Natural killer cell treated with Interleukin-12 subunit alpha and Interleukin-12 subunit beta and Interleukin-15 and Interleukin-18, amount 100 ng/mL, for 72 hours (primary cell): ENCODE data around the gene IL9. TPM values are rescaled to one million over a fixed set of nuclear protein-coding genes. Genes with fewer than 3 reads are reported as not detected.

Source experiments
- ATAC-seq, 2 donors: fragments of 150-1000 bp; cut with Tn5 transposase in 1 of 2; sonication (Bioruptor Pico), chemical (Tn5 transposase) in 1 of 2; 2 replicates each; pipeline ENCODE4 v1.10.0; 2021
- DNase-seq: peaks from one replicate; pipeline ENCODE4 v3.0.0; 2022; ENCODE audit warnings: low spot score
- H3K27ac Mint-ChIP-seq, 2 donors: 1 replicate in 1 of 2; 2 replicates in 1 of 2; pipeline ENCODE4 v1.8.0; 2022; ENCODE audit warnings: mixed read lengths in 2 of 2, mild to moderate bottlenecking in 1 of 2, moderate library complexity in 1 of 2
- H3K27me3 Mint-ChIP-seq, 2 donors: 1 replicate in 1 of 2; 2 replicates in 1 of 2; pipeline ENCODE4 v1.8.0; 2022; ENCODE audit warnings: mixed read lengths in 2 of 2
- H3K36me3 Mint-ChIP-seq: one replicate; pipeline ENCODE4 v1.8.0; 2022; ENCODE audit warnings: mixed read lengths
- H3K4me1 Mint-ChIP-seq, 2 donors: 1 replicate in 1 of 2; 2 replicates in 1 of 2; pipeline ENCODE4 v1.8.0; 2022; ENCODE audit warnings: low read depth in 2 of 2, mixed read lengths in 2 of 2, mild to moderate bottlenecking in 1 of 2
- H3K4me3 Mint-ChIP-seq: one replicate; pipeline ENCODE4 v1.8.0; 2022; ENCODE audit warnings: mixed read lengths
- H3K9me3 Mint-ChIP-seq: 2 replicates; pipeline ENCODE4 v1.8.0; 2022; ENCODE audit warnings: mixed read lengths
- total RNA-seq, 2 donors: library from RNA; stranded (reverse); gene quantifications; one replicate each; pipeline ENCODE4 v1.2.3, GENCODE V29; 2022

IL9 gene
- total RNA-seq, 2 donors from 2014 or later: 0.52 to 3.0 TPM

DNA sequence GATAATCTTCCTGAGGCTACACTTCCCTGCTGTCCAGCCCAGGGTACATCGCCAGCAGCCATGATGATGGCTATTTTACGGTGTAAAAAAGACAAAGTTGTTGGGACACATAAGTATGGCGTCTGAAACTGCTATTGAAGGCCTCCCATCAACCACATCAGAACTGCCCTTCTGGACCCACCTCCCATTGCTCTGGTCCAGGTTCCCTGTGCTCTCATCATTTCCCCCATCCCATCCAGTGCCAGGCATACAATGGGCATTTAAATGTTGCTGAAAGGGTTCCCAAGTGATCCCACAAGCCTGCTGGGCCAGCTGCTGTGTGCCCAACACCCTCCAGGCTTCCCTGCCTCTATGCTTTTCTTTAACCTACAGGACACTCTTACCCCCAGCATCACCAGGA, 10.6 kb downstream of the IL9 start:
- Mint-ChIP-seq H3K27ac (no peak overlapping the region), H3K27me3 (peaks cover 35 to 44% of the 10 kb centered on the region in 2 donors), H3K36me3 (no peaks in the 10 kb centered on the region), H3K9me3 (no peaks in the 10 kb centered on the region), H3K4me1 (peaks cover 0 to 5% of the 10 kb centered on the region in 2 donors), H3K4me3 (no peak overlapping the region)
- no peak for DNase-seq
- no peak for ATAC-seq

- peaks cover 28 to 35% of the 10 kb centered on the region in 2 donors for H3K27me3 Mint-ChIP-seq
- ATAC-seq (no peak), DNase-seq (no peak)
- H3K36me3 Mint-ChIP-seq: no peaks in the 10 kb centered on the region
- H3K4me1 Mint-ChIP-seq: peaks cover 0 to 5% of the 10 kb centered on the region in 2 donors
- no peaks in the 10 kb centered on the region for H3K9me3 Mint-ChIP-seq
- no peak overlapping the region for H3K27ac Mint-ChIP-seq
- no peak overlapping the region for H3K4me3 Mint-ChIP-seq
These were observed 12.2 kb downstream of the IL9 start for GRCh38 chr5:135883441-135883840.

DNA sequence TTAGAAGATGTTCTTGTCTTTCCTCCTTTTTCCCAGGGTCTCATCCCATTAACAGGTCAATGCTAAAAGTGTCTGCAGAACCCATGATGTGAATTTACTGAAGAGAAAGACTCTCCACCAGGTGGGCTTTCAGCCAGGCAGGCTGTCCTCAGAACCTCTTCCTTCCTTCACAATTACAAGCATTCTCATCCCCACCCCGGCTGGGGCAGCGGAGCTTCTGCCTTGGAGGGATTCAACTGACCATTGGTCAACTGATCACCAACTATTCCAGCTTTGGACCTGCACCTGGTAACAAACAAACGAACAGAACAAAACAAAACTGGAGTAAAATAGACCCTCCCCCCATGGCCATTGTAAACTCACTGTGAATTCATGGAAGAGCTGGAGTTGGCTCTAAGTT, 12.6 kb downstream of the IL9 start:
- peaks cover 28 to 35% of the 10 kb centered on the region in 2 donors for H3K27me3 Mint-ChIP-seq

GRCh38 chr5:135881819-135882218, 13.8 kb downstream of the IL9 start:
- H3K4me1 Mint-ChIP-seq: no peaks in the 10 kb centered on the region
- no peak for DNase-seq
- H3K36me3 Mint-ChIP-seq: no peaks in the 10 kb centered on the region
- no peak overlapping the region for H3K27ac Mint-ChIP-seq
- peaks cover 28 to 42% of the 10 kb centered on the region in 2 donors for H3K27me3 Mint-ChIP-seq
- ATAC-seq: no peak
- no peaks in the 10 kb centered on the region for H3K9me3 Mint-ChIP-seq
- H3K4me3 Mint-ChIP-seq: no peak overlapping the region

More for the DNA sequence above, 12.6 kb downstream of the IL9 start:
- H3K4me3 Mint-ChIP-seq: no peak overlapping the region
- no peaks in the 10 kb centered on the region for H3K36me3 Mint-ChIP-seq
- H3K27ac Mint-ChIP-seq: no peak overlapping the region
- H3K4me1 Mint-ChIP-seq: peaks cover 0 to 5% of the 10 kb centered on the region in 2 donors
- no peak for DNase-seq
- H3K9me3 Mint-ChIP-seq: no peaks in the 10 kb centered on the region
- no peak for ATAC-seq

DNA sequence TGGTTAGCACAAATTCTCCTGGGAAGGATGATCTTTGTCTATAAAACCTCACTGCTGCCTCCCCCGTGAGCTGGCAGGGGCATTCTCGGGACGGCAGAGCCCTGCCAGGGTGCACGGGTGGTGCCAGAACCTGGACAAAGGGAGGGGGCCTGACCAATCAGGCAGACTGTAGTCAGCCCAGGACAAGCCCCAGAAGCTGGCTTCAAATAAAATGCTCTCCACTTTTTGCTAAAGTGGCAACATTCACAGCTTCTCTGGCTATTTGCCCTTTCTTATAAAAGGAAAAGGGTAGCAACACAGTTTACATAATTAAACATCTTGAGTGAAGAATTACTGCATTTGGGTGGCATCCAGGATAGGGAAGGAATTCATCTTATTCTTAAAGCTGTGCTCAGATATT, 14.4 kb downstream of the IL9 start:
- no peak for ATAC-seq
- Mint-ChIP-seq H3K36me3 (no peaks in the 10 kb centered on the region), H3K27me3 (peaks cover 31 to 42% of the 10 kb centered on the region in 2 donors), H3K9me3 (no peaks in the 10 kb centered on the region), H3K4me3 (no peak overlapping the region), H3K27ac (no peak overlapping the region), H3K4me1 (no peaks in the 10 kb centered on the region)
- no peak for DNase-seq

- no peak for DNase-seq
- no peaks in the 10 kb centered on the region for H3K9me3 Mint-ChIP-seq
- H3K4me1 Mint-ChIP-seq: no peaks in the 10 kb centered on the region
- H3K27ac Mint-ChIP-seq: no peak overlapping the region
- H3K4me3 Mint-ChIP-seq: no peak overlapping the region
- peaks cover 31 to 42% of the 10 kb centered on the region in 2 donors for H3K27me3 Mint-ChIP-seq
- peak in 1 of 2 donors; percentile 14 for ATAC-seq
- no peaks in the 10 kb centered on the region for H3K36me3 Mint-ChIP-seq
These were observed 14.8 kb downstream of the IL9 start for GRCh38 chr5:135880801-135881200.

DNA sequence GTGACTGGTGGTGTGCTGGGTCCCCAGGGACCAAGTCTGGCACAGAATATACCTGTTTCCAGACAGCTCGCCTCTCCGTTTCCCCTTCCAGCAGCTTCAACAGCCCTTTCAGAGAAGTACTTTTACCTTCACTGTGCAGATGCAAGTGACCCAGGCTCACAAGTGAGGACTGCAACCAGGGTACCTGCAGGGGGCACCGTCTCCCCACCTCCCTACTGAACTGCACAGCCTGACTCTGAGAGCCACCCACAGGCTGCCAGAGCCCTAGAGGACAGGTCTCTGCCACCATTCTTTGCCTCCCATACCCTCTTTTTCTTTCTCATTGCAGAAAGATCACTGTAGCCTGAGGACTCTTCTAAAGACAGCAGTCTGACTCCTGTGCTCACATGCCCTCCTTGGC, 15.4 kb downstream of the IL9 start:
- Mint-ChIP-seq H3K9me3 (no peaks in the 10 kb centered on the region), H3K4me1 (no peaks in the 10 kb centered on the region), H3K27ac (no peak overlapping the region), H3K27me3 (peaks cover 28 to 40% of the 10 kb centered on the region in 2 donors), H3K36me3 (no peaks in the 10 kb centered on the region), H3K4me3 (no peak overlapping the region)
- no peak for DNase-seq
- ATAC-seq: no peak

DNA sequence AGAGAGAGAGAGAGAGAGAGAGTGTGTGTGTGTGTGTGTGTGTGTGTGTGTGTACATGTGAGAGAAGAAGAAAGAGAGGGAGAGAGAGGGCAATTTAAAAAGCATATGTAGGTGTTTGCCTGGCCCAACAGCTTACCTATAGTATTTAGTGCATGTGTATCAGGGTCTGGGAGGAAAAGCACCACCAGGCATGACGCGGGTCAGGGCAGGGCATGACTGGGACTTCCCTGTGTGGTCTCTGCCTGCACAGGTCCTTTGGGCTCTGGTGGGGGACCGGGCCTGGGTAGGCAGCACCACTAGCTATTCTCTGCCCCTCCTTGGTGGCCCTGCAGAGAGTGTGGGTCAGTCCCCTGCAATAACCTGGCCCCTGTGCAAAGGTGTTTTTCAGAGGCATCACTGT, 16.1 kb downstream of the IL9 start:
- DNase-seq (no peak), ATAC-seq (no peak)
- Mint-ChIP-seq H3K27ac (no peak overlapping the region), H3K4me3 (no peak overlapping the region), H3K36me3 (no peaks in the 10 kb centered on the region), H3K27me3 (peaks cover 27 to 42% of the 10 kb centered on the region in 2 donors), H3K4me1 (no peaks in the 10 kb centered on the region), H3K9me3 (no peaks in the 10 kb centered on the region)

DNA sequence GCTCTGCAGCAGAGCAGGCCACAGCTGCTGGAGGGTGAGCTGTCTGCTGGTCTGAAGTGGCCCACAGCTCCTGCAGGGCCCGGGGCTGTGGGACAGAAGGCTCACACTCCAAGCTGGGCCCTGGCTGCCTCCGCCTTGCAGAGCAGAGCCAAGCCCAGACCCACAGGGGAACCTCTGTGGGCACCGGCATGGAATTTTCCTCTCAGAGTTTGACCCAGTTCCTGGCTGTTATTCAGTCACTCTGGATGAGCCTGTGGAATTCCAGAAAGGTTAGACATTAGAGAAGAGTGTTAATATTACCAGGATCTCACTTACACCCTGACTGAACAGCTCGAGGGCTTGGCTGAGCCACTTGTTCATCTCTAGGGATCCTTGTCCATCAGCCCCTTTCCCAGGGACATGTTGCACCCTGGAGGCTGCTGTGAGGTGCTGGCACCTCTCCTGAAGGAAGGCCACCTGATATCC, 17.5 kb downstream of the IL9 start:
- Mint-ChIP-seq H3K4me1 (no peaks in the 10 kb centered on the region), H3K4me3 (no peak overlapping the region), H3K27me3 (peaks cover 20 to 35% of the 10 kb centered on the region in 2 donors), H3K36me3 (no peaks in the 10 kb centered on the region), H3K27ac (no peak overlapping the region), H3K9me3 (no peaks in the 10 kb centered on the region)
- DNase-seq: no peak
- ATAC-seq: no peak

DNA sequence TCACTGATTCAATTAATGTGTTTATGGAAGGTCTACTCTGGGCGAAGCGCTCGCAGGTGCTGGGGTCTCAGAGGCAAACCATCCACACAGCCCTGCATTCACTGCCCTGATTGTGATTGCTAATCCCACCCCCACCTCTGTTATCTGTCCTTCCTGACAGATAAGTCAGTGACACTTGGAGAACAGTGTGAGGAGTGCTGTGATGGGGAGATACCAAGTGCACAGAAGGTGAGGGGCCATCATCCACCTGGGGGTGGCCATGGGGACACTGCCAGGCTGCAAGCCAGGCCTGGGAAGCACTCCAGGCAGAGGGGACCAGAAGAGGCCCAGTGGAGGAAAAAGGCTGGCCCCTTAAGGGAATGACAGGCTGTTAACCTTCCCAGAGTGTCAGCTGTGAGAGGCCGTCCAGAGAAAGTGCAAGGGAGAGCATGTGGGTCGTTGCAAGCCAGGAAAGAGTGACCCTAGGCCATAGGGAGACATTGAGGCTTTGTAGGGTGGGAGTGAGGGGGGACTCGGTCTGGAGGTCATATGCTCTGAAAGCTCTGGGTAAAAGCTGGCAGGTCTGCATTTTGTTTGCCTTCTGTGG, 18.0 kb downstream of the IL9 start:
- H3K9me3 Mint-ChIP-seq: no peaks in the 10 kb centered on the region
- DNase-seq: no peak
- H3K27ac Mint-ChIP-seq: no peak overlapping the region
- peaks cover 18 to 35% of the 10 kb centered on the region in 2 donors for H3K27me3 Mint-ChIP-seq
- H3K36me3 Mint-ChIP-seq: no peaks in the 10 kb centered on the region
- no peak overlapping the region for H3K4me3 Mint-ChIP-seq
- ATAC-seq: no peak
- no peaks in the 10 kb centered on the region for H3K4me1 Mint-ChIP-seq

- Mint-ChIP-seq H3K27ac (no peak overlapping the region), H3K4me1 (no peaks in the 10 kb centered on the region), H3K36me3 (no peaks in the 10 kb centered on the region), H3K4me3 (no peak overlapping the region), H3K9me3 (no peaks in the 10 kb centered on the region), H3K27me3 (peaks cover 18 to 34% of the 10 kb centered on the region in 2 donors)
- ATAC-seq (no peak), DNase-seq (no peak)
These were observed 19.5 kb downstream of the IL9 start for GRCh38 chr5:135876146-135876545.

- Mint-ChIP-seq H3K4me3 (no peak overlapping the region), H3K9me3 (no peaks in the 10 kb centered on the region), H3K27ac (no peak overlapping the region), H3K36me3 (no peaks in the 10 kb centered on the region), H3K4me1 (no peaks in the 10 kb centered on the region), H3K27me3 (peaks cover 14 to 28% of the 10 kb centered on the region in 2 donors)
- DNase-seq (no peak), ATAC-seq (no peak)
These were observed 20.1 kb downstream of the IL9 start for GRCh38 chr5:135875567-135875966.

- H3K4me1 Mint-ChIP-seq: no peaks in the 10 kb centered on the region
- H3K27ac Mint-ChIP-seq: no peak overlapping the region
- DNase-seq: no peak
- peaks cover 8 to 22% of the 10 kb centered on the region in 2 donors for H3K27me3 Mint-ChIP-seq
- no peaks in the 10 kb centered on the region for H3K9me3 Mint-ChIP-seq
- no peaks in the 10 kb centered on the region for H3K36me3 Mint-ChIP-seq
- no peak overlapping the region for H3K4me3 Mint-ChIP-seq
- no peak for ATAC-seq
These were observed 21.2 kb downstream of the IL9 start for GRCh38 chr5:135874461-135874860.

DNA sequence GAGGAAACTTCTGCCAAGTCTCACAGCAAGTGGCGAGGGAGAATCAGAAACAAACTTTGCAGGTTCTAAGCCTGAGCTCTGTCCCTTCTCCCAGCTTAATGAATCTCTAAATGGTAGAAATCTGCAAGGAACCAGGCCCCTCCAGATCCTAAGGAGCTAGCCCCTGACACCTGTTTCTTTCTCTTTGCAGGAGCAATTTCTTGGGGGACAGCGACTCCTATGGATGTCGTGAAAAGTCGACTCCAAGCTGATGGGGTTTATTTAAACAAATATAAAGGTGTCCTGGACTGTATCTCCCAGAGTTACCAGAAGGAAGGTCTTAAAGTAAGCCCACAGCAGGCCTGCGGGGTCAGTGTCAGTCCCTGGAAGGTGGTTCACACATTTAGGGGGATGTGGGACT, 21.8 kb downstream of the IL9 start:
- H3K4me3 Mint-ChIP-seq: no peak overlapping the region
- no peak overlapping the region for H3K27ac Mint-ChIP-seq
- no peaks in the 10 kb centered on the region for H3K4me1 Mint-ChIP-seq
- DNase-seq: no peak
- no peaks in the 10 kb centered on the region for H3K36me3 Mint-ChIP-seq
- no peak for ATAC-seq
- H3K27me3 Mint-ChIP-seq: peaks cover 7 to 18% of the 10 kb centered on the region in 2 donors
- no peaks in the 10 kb centered on the region for H3K9me3 Mint-ChIP-seq
